HK-2 (cell line): Measurements from ENCODE around the gene PMEPA1.

Experiments used
- DNase-seq: peaks from one replicate; pipeline ENCODE4 v3.0.0-alpha.2; 2018; ENCODE audit not compliant: unreplicated experiment

PMEPA1 gene

DNA sequence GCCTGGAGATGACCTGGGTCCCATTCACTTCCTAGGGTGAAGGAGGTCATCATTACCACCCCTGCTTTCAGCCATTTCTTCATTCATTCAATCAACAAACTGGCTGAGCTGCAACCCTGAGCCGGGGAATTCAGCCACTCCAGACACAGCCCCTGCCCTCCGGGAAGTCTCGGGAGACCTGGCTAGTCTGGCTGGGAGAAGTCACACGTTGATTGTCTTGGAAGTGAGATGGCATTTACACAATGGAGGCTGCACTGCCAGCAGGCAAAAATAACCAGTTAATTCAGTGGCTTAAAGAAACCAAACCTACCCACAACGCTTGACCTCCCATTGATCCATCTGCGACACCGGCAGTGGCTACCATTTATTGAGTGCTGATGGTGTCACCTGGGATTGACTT lies 2.0 kb upstream of the PMEPA1 start:
- no peak for DNase-seq

DNA sequence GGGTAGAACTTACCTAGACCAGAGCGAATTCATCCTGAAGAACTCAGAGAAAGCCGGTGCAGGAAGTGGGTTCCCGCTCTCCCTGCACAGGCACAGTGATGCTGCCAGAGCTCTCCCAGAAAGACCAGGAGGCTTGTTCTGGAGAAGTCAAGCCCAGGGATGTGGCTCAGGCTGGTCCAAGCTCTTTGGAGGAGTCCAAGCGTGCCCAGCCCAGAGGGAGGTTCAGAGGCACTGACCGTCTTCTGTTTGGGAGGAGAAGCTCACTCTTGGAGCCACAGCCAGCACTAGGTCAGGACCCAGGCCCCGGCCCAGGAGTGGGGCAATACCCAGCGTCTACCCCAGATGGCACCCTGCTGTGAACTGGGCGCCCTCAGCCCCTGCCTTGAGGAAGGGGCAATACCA lies 1.5 kb upstream of the PMEPA1 start:
- no peak for DNase-seq

DNA sequence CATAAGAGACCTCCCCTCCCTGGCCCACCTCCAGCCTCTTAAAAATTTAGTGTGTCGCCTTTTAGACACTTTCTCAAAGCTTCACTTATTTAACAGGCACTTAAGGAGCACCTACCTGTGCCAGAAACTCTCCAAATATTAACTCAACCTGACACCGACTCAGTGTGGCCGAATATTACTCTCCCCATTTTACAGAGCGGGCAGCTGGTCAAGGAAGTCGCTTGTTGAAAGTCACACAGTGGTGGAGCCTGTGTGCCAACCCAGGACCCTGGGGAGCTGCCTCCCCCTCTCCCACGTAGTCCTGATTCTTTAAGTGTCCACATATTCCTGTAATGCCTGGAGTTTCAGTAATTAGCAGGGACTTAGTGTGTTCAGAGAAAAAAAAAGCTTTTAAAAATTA lies 1.0 kb upstream of the PMEPA1 start:
- DNase-seq: no peak

DNA sequence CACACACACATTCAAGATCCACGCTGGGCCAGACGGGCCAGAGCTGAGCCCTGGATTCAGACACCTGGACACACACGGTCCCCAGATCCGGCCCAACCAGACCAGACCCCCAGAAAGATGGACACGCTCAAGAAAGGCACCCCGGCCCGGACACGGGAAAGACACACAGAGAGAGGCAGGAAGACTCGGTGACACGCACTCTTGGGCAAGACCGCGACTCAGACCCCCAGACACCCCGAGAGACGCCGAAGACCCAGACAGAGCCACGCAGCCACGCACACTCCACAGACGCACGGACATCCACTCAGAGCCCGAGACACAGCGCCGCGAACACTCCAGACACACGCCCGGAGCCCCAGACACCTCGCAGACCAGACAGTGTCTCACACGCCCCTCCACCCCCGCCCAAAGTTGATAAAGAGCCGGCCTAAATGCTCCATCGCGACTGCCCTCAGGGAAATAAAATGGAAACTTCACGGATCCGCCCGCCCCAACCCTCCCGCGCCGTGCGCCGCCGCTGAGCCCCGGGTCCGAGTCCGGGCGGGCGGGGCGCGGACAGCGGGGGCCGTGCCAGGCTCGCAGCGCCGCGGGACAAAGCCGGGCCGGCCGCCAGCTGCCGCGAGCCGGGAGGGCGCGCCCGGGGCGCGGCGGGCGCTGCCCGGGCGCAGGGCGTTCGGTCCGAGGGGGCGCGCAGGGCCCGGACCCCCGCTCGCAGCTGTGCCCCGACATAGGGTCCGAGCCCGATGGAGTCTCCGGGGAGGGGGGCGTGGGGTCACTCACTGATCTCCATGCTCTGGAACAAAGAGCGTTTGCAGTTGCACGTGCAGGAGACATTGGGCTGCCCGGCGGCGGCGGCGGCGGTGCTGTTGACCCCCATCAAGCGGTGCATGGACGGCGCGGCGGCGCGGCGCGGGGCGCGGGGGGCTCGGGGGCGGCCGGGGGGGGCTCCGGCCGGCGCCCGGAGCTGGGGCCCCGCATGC lies 831 bp downstream of the PMEPA1 start:
- DNase-seq: no peak

DNA sequence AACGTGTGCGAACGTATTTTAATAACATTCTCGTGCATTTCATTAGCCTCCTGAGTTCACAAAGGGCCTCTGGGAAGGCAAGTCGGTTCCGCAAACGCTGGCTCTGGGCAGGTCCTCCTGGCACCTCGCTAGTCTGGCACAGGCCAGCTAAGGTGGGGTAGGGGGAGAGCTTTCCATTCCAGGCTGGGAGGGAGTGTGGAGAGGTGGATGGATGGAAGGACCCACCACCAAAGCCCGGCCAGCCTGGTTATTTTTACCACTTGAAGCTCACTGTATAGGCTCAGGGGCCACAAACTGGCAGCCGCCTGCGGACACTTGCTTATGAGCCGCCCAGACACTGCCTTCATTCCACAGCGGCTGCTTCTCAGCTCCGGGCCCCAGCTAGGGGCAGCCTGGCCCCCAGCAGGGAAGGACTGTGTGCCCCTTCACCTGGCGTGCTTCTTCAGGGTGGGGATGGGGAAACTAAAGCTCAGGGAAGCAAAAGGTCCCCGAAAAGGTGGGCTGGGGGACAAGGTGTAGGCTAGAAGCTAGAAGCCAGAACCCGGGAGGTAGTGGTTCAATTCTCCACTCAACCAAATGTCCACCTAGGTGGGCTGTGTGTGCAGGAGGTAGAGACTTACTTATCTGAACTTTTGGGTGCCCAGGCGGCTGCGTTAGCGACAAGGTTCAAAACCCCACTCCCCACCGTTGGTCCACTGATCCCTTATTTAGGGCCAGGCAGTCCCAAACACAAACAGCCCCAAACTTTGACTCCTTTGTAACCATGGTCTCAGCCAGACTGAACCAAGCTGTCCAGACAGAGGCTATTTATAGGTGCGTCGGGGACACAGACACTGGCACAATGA lies 1.7 kb downstream of the PMEPA1 start:
- no peak for DNase-seq

DNA sequence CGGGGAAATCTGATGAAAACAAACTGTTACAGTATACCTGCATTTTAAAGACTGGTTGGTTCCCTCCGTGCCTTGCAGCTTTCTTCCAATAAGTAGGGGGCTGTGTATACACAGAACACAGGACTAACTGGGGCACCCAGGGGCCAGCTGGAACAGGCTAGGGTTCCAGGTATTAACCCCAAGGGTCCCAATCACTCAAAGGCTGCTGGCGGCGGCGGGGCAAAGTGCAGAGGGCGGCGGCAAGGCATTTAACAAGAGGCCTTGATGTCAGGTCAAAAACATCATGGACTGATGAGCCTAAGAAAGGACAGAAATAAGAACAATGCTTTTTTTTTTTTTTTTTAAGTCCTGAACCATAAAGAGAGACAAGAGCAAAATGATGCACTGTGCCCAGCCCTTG lies 2.5 kb downstream of the PMEPA1 start:
- no peak for DNase-seq

DNA sequence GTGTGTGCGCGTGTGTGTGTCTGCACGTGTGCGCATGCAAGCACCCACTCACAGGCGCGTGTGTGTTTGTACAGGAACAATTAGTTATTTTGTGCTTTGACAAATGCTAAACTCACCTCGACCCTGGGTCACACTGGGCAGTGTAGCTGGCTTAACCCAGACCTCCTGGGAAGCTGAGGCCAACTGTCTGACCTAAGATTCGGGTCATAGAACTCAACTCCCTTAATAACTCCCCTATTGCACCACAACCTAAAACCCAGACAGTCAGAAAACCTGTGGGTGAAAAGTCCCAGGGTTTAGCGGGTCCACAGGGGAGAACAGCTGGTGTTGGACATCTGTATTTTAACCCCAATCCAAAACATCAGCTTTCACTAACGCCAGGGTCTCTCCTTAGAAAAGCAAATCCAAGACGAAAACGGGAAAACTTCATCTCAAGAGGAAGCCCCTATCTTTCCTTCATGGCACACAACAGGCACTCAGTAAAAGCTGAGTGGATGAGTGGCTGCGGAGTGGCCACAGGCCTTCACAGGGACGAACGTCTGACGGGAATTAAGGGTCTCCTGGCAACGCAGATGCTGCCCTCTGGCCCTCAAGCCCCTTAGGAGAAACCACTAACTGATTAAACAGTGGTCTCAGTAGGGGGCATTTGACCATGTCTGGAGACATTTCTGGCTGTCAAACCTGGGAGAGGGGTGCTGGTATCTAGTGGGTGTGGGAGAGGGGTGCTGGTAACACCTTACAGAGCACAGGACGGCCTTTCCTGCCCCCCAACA lies 4.5 kb downstream of the PMEPA1 start:
- DNase-seq: no peak

DNA sequence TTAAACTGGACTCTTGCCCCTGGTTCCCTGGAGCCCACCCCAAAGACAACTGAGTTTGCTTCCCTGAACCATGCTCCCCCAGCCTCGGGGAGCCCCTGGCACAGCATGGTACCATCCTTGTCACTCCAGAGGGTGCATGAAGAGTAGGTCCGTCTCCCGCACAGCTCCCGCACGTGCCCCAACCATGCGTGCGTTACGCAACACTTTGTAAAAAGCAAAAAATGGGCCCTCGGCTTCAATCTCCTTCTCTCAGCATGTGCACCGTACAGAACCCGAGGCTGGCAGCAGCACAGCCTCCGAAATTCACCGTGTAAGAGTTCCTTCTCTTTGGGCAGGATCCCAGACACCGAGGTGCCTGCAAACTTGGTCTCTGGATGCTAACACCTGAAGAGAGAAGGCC lies 5.6 kb downstream of the PMEPA1 start:
- DNase-seq: no peak

DNA sequence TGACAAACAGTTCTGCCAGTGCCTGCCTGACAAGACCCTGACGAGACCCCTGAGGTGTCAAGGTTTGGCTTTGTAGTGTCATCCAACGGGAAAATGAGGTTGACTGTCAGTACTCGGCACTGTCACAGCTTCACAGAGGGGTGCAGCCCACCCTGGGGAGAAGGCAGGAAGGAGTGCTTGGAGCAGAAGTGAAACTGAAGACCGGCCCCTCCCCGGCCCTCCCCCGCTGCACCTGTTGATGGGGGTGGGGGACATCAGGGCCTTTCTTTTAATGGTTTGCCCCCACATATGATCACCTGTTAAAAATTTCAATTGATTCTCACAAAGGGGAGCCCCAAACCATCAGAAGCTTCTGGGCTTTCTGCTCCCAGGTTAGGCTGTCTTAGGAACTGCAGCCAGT lies 6.8 kb downstream of the PMEPA1 start:
- DNase-seq: no peak

DNA sequence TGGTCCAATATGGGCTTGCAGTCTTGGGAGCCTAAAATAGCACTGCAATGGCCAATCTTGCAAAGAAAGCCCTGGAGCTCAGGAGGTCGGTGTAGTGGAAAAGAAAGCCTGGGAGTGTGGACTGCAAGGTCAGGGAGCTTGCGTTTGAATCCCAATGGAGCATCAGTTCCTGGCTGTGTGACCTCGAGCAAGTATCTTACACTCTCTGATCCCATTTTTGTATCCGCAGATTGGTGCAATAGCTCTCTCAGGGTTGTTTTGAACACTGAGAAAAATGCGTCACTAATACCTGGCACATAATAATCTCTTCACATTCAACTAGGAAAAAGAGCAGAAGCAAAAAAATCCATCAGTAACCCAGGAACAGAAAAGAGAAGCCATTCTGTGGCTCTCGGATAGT lies 7.3 kb downstream of the PMEPA1 start:
- no peak for DNase-seq

DNA sequence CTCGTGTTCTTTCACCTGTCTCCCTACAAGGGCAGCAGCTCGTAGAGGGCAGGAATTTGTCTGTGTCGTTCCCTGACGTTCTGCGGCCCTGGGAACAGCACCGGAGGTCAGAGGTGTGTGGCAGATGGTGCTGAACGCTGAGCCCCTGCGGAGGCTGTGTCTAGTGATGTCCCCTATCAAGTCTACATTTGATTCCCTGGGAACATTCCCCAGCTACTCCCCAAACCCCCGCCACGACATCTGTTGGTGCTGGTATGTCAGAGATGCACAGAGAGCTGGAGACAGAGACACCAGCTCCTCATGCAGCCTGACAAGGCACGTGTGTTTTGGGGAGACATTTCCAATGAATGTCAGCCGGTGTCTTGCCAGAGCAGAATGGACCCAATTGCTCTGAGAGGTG lies 7.7 kb downstream of the PMEPA1 start:
- no peak for DNase-seq

DNA sequence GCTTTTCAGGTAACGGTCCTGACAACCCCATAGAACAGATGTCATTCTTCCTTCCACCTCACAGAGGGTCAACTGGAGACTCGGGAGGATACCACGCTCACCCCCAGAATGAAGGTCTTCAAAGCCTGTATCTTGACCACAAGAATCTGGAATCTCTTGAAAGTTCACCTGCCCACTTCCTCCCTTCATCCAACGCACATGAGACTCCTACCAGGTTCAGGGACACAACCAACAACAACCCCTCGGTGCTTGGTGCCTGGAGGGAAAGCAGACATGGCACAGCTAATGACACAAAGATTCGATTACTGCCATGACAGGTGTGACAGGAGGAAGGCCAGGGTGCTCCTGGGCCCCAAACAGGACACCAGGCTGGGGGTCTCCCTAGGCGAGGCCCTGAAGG lies 8.2 kb downstream of the PMEPA1 start:
- no peak for DNase-seq

DNA sequence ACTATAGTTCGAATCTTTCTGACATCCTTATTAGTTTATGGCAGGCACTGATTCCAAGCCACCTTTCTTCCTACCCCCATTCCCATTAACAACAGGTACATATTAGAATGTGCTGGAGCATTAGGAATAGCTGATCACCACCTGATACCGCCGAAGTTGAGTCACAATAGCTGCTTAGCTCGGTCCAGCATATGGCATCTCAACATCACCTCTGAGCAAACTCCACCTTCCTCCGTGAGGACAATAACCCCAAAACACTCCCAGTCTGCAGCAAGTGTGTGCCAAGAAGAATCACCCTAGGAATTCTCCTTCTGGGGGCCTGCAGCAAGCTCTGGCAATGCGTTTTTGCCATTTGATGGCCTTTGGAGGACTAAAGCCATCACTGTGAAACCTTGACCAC lies 8.7 kb downstream of the PMEPA1 start:
- no peak for DNase-seq

DNA sequence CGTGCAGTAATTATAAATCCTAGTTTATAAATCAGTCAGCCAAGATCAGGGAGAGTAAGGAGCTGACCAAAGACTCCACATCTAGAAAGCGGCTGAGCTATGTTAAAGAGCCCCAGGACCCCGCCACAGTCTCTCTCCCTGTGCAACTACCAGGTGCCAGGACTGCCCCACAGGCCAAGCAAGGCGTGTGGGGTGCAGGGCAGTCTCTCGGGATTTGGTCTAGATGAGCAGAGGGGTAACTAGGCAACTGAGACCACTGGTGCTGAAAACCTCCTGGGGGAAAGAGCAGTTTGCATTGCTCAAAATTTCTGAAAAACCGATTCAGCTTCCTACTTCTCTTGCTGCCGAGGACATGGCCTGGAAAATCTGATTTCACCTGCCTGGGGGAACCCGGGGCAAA lies 10.4 kb downstream of the PMEPA1 start:
- no peak for DNase-seq

DNA sequence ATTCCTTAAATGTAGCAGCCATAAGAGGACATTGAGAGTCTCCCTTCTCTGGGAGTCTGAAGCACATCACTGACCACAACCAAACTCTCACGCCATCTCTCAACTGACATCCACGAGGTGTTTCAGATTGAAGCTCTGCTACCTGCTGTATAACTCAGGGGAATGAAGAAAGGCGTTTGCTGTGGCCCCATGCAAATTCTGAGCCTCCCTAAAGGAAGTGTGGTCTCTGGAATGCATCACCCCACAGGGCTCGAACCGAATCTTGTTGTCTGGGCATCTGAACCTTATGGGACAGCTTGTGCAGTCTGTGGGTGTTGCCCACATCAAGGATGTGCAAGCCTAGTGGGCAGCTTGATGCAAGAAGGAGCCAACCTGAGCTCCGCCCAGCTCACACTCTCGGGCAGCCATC lies 10.9 kb downstream of the PMEPA1 start:
- peak; percentile 76 for DNase-seq

DNA sequence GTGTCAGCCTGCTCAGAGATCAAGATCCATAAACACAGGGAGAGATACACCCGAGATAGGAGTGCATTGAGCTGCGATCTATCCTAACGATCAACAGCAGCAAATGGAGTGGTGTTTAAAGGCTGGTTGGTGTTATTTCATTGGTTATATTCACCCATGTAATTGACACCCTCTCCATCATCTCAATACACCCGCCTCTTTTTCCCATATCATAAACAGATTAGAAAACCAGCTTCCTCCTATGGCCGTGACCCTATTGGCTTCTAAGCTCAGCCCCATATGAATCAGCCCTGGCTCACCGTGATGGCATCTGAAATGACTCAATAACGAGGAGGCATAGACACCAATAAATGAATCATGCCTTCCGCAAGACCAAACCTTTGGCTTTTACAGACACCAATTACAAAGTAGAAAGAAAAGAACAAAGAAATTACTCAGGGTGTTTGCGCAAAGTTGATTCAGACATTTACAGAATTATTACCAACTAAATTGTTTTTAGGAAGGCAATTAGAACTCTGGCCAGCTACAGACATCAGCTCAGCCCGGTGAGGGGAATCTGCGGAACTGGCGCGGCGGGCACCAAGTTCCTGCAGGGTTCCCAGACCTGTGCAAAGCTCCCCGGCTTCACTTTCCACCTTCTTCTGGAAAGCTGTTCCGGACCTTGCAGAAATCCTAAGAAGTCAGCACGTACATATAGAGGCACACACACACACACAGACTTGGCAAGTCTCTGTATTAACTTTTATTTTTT lies 11.5 kb downstream of the PMEPA1 start:
- peak; percentile 90 for DNase-seq

DNA sequence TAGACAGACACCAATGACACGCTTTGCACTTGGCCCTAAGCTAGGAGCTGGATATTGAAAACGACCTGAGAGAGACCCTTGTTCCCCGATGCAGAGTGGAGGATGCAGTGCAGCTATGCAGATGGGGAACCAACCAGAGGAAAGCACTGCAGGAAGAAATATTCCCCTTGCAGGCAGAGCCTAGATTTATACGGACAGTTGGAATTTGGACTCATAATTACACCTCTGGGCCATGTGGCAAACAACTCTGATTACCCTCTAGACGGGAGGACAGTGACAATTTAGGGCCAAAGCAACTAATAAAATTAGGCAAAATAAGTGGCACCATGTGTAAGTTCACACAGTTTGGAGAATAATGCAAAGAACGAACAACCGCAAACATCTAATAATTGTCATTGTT lies 12.3 kb downstream of the PMEPA1 start:
- no peak for DNase-seq

DNA sequence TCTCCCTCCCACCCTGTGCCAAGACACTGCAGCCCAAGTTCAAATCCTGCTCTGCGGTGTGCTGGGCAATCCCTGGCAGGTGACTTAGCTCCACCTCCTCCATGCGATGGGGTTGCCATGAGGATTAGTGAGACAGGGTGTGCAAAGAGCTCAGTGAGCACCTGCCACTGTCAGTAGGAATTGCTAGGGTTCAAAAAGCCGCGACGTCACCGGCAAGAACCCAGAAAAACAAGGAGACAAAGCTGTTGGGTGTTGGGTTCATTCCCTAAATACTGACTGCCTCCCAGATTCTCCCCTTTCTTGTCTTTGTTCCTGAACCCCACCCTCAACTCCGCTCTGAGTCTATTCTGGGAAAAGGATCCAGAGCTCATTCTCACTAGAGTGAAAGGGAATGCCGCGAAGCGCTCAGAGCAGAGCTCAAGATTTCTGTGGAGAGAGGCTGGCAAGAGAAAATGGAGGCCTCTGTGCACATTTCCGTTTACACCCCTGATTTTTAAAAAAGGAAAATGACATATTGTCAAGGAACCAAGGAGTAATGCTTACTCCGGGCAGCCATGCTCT lies 13.3 kb downstream of the PMEPA1 start:
- no peak for DNase-seq

DNA sequence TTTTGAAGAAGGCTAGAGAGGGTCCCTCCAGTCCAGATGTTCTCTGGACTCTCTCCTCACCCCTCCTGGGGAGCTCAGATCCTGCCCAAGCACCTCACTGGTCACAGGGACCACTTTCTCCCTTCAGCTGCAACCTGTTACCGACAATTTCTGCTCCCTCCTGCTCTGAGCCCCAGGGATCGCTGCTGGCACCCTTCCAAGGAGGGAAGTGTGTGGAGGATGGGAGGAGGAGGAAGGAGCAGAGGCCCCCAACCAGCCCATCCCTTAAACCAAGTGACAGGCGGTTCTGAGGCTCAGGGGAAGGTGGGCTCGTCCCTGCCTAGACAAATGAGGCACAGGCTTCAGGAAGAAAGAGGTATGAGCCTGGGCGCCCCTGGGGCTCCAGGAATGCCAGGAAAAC lies 13.9 kb downstream of the PMEPA1 start:
- DNase-seq: no peak

DNA sequence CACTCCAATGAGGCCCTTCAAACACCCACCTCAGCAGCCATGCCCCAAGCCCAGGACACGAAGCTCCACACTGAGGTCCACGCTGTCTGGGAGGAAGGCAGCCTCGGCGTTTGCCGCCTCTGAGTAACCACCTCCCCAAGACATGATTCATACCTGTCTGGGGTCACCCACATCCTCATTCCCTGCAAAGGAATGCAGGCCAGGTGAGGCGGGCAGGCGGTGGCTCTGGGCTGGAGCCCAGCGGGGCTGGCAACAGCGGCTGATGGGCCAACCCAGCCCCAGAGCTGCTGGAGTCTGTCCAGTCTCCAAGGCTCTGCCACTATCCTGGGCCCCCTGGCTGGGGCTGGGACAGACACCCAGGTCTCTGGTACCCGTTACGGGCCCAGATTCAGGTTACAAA lies 14.8 kb downstream of the PMEPA1 start:
- DNase-seq: peak; percentile 94

DNA sequence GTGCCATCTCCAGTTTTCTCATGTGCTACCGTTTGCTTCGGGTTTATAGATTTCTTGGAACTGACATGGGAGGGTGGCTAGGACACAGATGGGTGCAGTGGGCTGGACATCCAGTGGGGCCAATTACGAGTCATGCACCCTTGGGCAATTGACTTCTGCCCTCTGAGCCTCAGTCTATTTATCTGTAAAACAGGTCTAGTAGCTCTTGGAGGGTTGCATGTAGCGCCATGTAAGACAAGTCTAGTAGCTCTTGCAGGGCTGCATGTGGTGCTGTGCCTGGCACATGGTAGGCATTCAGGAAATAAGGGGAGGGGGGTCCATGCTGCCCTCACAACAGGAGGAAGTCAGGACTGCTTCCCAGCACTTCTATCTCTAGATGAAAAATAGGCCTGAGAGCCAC lies 15.3 kb downstream of the PMEPA1 start:
- DNase-seq: no peak
